ENCODE measurements around the gene GPC2.

The GPC2 gene

GRCh38 chr7:100167912-100168323 lies 9.3 kb downstream of the GPC2 start:
- H3K4me3 ChIP-seq (ENCODE audit: low read depth, low read length), result peak overlapping the region; percentile 51
- DNase-seq (ENCODE audit: low read depth, low spot score), result peak; percentile 22
- in situ Hi-C loops (cut with HindIII; ENCODE audit: low sequenced_read_pairs), result no loop called here
- no peak for TF ChIP-seq CTCF (IDR thresholded peaks at IDR 0.05; ENCODE audit: low read depth, low read length)

- in situ Hi-C loops (cut with HindIII; ENCODE audit: low sequenced_read_pairs), result no loop called here
- peak overlapping the region; percentile 51 for H3K4me3 ChIP-seq (ENCODE audit: low read depth, low read length)
- DNase-seq (ENCODE audit: low read depth, low spot score), result no peak
- TF ChIP-seq CTCF (IDR thresholded peaks at IDR 0.05; ENCODE audit: low read depth, low read length), result no peak
These were observed 9.9 kb downstream of the GPC2 start for GRCh38 chr7:100166970-100167911.

DNA sequence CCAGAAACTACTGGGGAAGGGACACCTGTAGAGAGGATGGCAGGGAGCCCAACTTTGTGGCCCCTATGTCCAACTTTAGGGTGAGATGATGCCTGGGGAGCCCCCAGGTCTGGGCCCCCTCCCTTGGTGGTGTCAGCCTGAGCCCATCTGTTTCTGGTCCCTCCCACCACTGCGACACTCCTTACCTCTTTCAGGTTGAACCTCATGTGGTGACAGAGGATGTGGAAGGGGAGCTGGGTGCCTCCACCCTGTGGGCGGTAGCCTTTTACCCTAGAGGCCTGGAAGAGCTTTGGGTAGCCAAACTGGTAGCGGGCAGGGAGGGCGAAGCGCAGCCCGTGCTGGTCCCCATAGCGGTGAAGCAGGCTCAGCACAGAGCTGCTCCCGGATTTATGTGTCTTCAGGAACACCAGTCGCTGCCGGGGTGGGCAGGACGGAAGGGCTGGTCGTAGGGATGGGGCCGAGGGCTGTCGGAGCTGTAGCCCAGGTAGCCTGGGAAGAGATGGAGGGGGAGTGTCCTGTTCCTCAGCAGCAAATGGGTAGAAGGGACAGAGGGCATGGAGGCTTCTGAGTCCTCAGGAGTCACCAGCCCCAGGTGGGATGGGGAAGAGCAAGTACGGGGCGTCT lies 10.8 kb downstream of the GPC2 start:
- TF ChIP-seq CTCF (IDR thresholded peaks at IDR 0.05; ENCODE audit: low read depth, low read length), result no peak
- no peak for DNase-seq (ENCODE audit: low read depth, low spot score)
- in situ Hi-C loops (cut with HindIII; ENCODE audit: low sequenced_read_pairs), result no loop called here
- H3K4me3 ChIP-seq (ENCODE audit: low read depth, low read length), result no peak overlapping the region

GRCh38 chr7:100163871-100164270 lies 13.3 kb downstream of the GPC2 start:
- no peak for DNase-seq (ENCODE audit: low read depth, low spot score)
- in situ Hi-C loops (cut with HindIII; ENCODE audit: low sequenced_read_pairs), result no loop called here
- no peak for TF ChIP-seq CTCF (IDR thresholded peaks at IDR 0.05; ENCODE audit: low read depth, low read length)
- H3K4me3 ChIP-seq (ENCODE audit: low read depth, low read length), result no peak overlapping the region

- in situ Hi-C loops (cut with HindIII; ENCODE audit: low sequenced_read_pairs), result no loop called here
These were observed 14.1 kb downstream of the GPC2 start for GRCh38 chr7:100163006-100163531.

More at GRCh38 chr7:100163006-100163531, 14.1 kb downstream of the GPC2 start:
- no peak for TF ChIP-seq CTCF (IDR thresholded peaks at IDR 0.05; ENCODE audit: low read depth, low read length)
- no peak overlapping the region for H3K4me3 ChIP-seq (ENCODE audit: low read depth, low read length)
- DNase-seq (ENCODE audit: low read depth, low spot score), result no peak

Data from astrocyte of the spinal cord (primary cell).